CD4-positive, alpha-beta memory T cell (primary cell): ENCODE data around the gene ARL5B. TPM values are rescaled to one million over a fixed set of nuclear protein-coding genes. Genes with fewer than 3 reads are reported as not detected.
"Not testable (repeated sequence)": the region's sequence is repeated elsewhere in the genome, so short reads cannot be mapped to it uniquely, and the experiment has no call there.

Experiments used
- CTCF ChIA-PET: fragments of 350-600 bp; sonication (Branson Sonifier 250); formaldehyde crosslinking; loops from one replicate; lab custom pipeline; 2021; ENCODE audit warnings: inconsistent platforms; ENCODE audit not compliant: partially characterized antibody; lab: Charles Lee
- POLR2A ChIA-PET: fragments of 350-600 bp; sonication (Branson Sonifier 250); formaldehyde crosslinking; loops from one replicate; lab custom pipeline; 2021; ENCODE audit not compliant: partially characterized antibody; lab: Charles Lee
- DNase-seq, 5 donors: peaks; one replicate each; pipeline versions ENCODE4 v3.0.0 to v3.0.0-alpha.2; 2020 to 2022; ENCODE audit warnings: mixed read lengths in 1 of 5
- H3K27ac ChIP-seq: one replicate; pipeline ENCODE4 v1.7.0; 2013; ENCODE audit warnings: low read depth, low read length
- H3K27me3 ChIP-seq: 2 replicates; pipeline ENCODE4 v1.7.0; 2013; ENCODE audit warnings: mild to moderate bottlenecking, low read length, moderate library complexity; ENCODE audit not compliant: insufficient read depth
- H3K36me3 ChIP-seq: 2 replicates; pipeline ENCODE4 v1.7.0; 2013; ENCODE audit warnings: mild to moderate bottlenecking, low read length, moderate library complexity; ENCODE audit not compliant: insufficient read depth
- H3K4me1 ChIP-seq: 2 replicates; pipeline ENCODE4 v1.7.0; 2013; ENCODE audit warnings: mild to moderate bottlenecking, low read length, moderate library complexity; ENCODE audit not compliant: insufficient read depth
- H3K4me3 ChIP-seq, 2 donors: one replicate each; pipeline ENCODE4 v1.7.0; 2013; ENCODE audit warnings: low read length in 2 of 2, mild to moderate bottlenecking in 1 of 2
- H3K9me3 ChIP-seq, 2 donors: one replicate each; pipeline ENCODE4 v1.7.0; 2013; ENCODE audit warnings: low read length in 2 of 2, control low read depth in 1 of 2; ENCODE audit not compliant: control insufficient read depth in 1 of 2
- H3K27ac Mint-ChIP-seq, 7 donors: one replicate each; pipeline ENCODE4 v1.8.0; 2020 to 2021; ENCODE audit warnings: mixed read lengths in 7 of 7, mild to moderate bottlenecking in 6 of 7, inconsistent platforms in 3 of 7, moderate library complexity in 3 of 7
- H3K27me3 Mint-ChIP-seq, 2 donors: one replicate each; pipeline ENCODE4 v1.8.0; 2020 to 2021; ENCODE audit warnings: mixed read lengths in 2 of 2
- H3K36me3 Mint-ChIP-seq, 2 donors: one replicate each; pipeline ENCODE4 v1.8.0; 2020 to 2021; ENCODE audit warnings: mixed read lengths in 2 of 2, inconsistent platforms in 1 of 2, mild to moderate bottlenecking in 1 of 2
- H3K4me1 Mint-ChIP-seq, 4 donors: one replicate each; pipeline ENCODE4 v1.8.0; 2020 to 2021; ENCODE audit warnings: mixed read lengths in 4 of 4, mild to moderate bottlenecking in 1 of 4
- H3K4me3 Mint-ChIP-seq, 8 donors: one replicate each; pipeline ENCODE4 v1.8.0; 2020 to 2021; ENCODE audit warnings: mixed read lengths in 8 of 8, mild to moderate bottlenecking in 7 of 8, moderate library complexity in 6 of 8, inconsistent platforms in 3 of 8
- H3K9me3 Mint-ChIP-seq, 8 donors: one replicate each; pipeline ENCODE4 v1.8.0; 2020 to 2021; ENCODE audit warnings: mixed read lengths in 8 of 8, mild to moderate bottlenecking in 5 of 8, inconsistent platforms in 3 of 8, moderate library complexity in 1 of 8
- intact Hi-C: fragments of 100-400 bp; cut with micrococcal nuclease; formaldehyde crosslinking; loops from one replicate; pipeline ENCODE4 v1.15.1; 2023
- polyA plus RNA-seq, 2 donors: library from polyadenylated mRNA; unstranded; fragments of 300-500 nt; fragmentation: Illumina TruSeq; gene quantifications; one replicate each; pipeline ENCODE4 v1.2.3, GENCODE V29; 2021
- total RNA-seq, 2 experiments: library from RNA; stranded (reverse); gene quantifications; one replicate each; pipeline ENCODE4 v1.2.3, GENCODE V29; 2021

ARL5B gene
- total and polyA plus RNA-seq, 4 experiments from 2014 or later = 1.1 to 14.1 (median 7.3) TPM

- H3K4me1 Mint-ChIP-seq = peaks cover 3 to 21% (median 7%) of the 10 kb centered on the region in 4 donors
- H3K27ac ChIP-seq, CTCF ChIA-PET, H3K36me3 ChIP-seq, DNase-seq, H3K9me3 ChIP-seq, H3K4me3 ChIP-seq, POLR2A ChIA-PET, H3K27me3 Mint-ChIP-seq, H3K4me3 Mint-ChIP-seq, H3K27me3 ChIP-seq, H3K4me1 ChIP-seq, intact Hi-C loops, H3K9me3 Mint-ChIP-seq: not testable (repeated sequence)
- H3K27ac Mint-ChIP-seq = peak overlapping the region in 1 of 7 donors; percentile 8
- peaks cover 35 to 36% of the 10 kb centered on the region in 2 donors for H3K36me3 Mint-ChIP-seq
Measured at GRCh38 chr10:18623671-18624070, 35.6 kb upstream of the ARL5B start.

GRCh38 chr10:18625886-18626285, 33.3 kb upstream of the ARL5B start:
- ChIA-PET POLR2A (interaction anchor here (1.6 kb wide), 1 partner anchor 34 kb away, joined by 5 read pairs; the partner anchor contains the start of gene ARL5B), CTCF (interaction anchor here (1.1 kb wide), 1 partner anchor 14 kb away, joined by 3 read pairs; no protein-coding TSS in a partner anchor)

GRCh38 chr10:18627452-18628018, 31.7 kb upstream of the ARL5B start:
- Histone ChIP-seq H3K27ac (peak overlapping the region; percentile 49), H3K4me3 (peak overlapping the region in 1 of 2 donors; percentile 52)
- Mint-ChIP-seq H3K36me3 (peaks cover 9 to 12% of the 10 kb centered on the region in 2 donors), H3K27ac (peak overlapping the region; percentile 70 to 92 (median 91)), H3K4me1 (peaks cover 3 to 24% (median 7%) of the 10 kb centered on the region in 4 donors), H3K4me3 (peak overlapping the region; percentile 78 to 92 (median 88))
- not testable (repeated sequence) for H3K9me3 ChIP-seq, H3K27me3 Mint-ChIP-seq, H3K27me3 ChIP-seq, H3K9me3 Mint-ChIP-seq, H3K4me1 ChIP-seq, H3K36me3 ChIP-seq
- CTCF ChIA-PET = interaction anchor here (1.4 kb wide), 1 partner anchor 22 kb away, joined by 3 read pairs; no protein-coding TSS in a partner anchor
- POLR2A ChIA-PET = interaction anchor here (1.2 to 1.4 kb wide), 2 partner anchors 22 to 32 kb away, joined by 5 to 8 read pairs; partner anchors contain the start of gene ARL5B
- peak; percentile 68 to 83 (median 73) for DNase-seq
- intact Hi-C loops = loop anchor here (1.0 kb wide), 1 partner anchor 32 kb away; the partner anchor contains the start of gene ARL5B

More at GRCh38 chr10:18625886-18626285, 33.3 kb upstream of the ARL5B start:
- Mint-ChIP-seq H3K36me3 (peaks cover 20 to 25% of the 10 kb centered on the region in 2 donors), H3K4me1 (peaks cover 3 to 24% (median 7%) of the 10 kb centered on the region in 4 donors), H3K27ac (peak overlapping the region in 2 of 7 donors; percentile 23 to 25), H3K4me3 (peak overlapping the region in 3 of 8 donors; percentile 32 to 57 (median 55)), H3K9me3 (no peaks in the 10 kb centered on the region), H3K27me3 (no peaks in the 10 kb centered on the region)
- intact Hi-C loops = no loop called here
- H3K27me3 ChIP-seq = no peaks in the 10 kb centered on the region
- H3K27ac ChIP-seq = no peak overlapping the region
- H3K4me1 ChIP-seq = no peaks in the 10 kb centered on the region
- H3K36me3 ChIP-seq = no peaks in the 10 kb centered on the region
- no peaks in the 10 kb centered on the region for H3K9me3 ChIP-seq
- H3K4me3 ChIP-seq = no peak overlapping the region
- DNase-seq = no peak

GRCh38 chr10:18632500-18632899, 26.7 kb upstream of the ARL5B start:
- intact Hi-C loops, H3K27me3 ChIP-seq, POLR2A ChIA-PET, H3K4me1 Mint-ChIP-seq, H3K4me3 Mint-ChIP-seq, H3K4me1 ChIP-seq, H3K9me3 Mint-ChIP-seq, DNase-seq, H3K36me3 ChIP-seq, H3K9me3 ChIP-seq, H3K27ac ChIP-seq, H3K27me3 Mint-ChIP-seq, CTCF ChIA-PET, H3K4me3 ChIP-seq: not testable (repeated sequence)
- peak overlapping the region in 1 of 7 donors; percentile 66 for H3K27ac Mint-ChIP-seq
- H3K36me3 Mint-ChIP-seq = peaks cover 18 to 24% of the 10 kb centered on the region in 2 donors

- H3K9me3 ChIP-seq = no peaks in the 10 kb centered on the region
- H3K36me3 ChIP-seq = no peaks in the 10 kb centered on the region
- H3K4me1 ChIP-seq = no peaks in the 10 kb centered on the region
- Mint-ChIP-seq H3K36me3 (peaks cover 27% of the 10 kb centered on the region in 2 donors), H3K27me3 (no peaks in the 10 kb centered on the region), H3K27ac (no peak overlapping the region), H3K4me1 (peaks cover 0 to 2% (median 0%) of the 10 kb centered on the region in 4 donors), H3K4me3 (no peak overlapping the region), H3K9me3 (peaks cover 0 to 4% (median 0%) of the 10 kb centered on the region in 8 donors)
- no peak for DNase-seq
- H3K27ac ChIP-seq = no peak overlapping the region
- no peak overlapping the region for H3K4me3 ChIP-seq
- ChIA-PET CTCF (no interaction called here), POLR2A (no interaction called here)
- intact Hi-C loops = no loop called here
- no peaks in the 10 kb centered on the region for H3K27me3 ChIP-seq
Measured at GRCh38 chr10:18635995-18636394, 23.2 kb upstream of the ARL5B start.

- H3K4me1 Mint-ChIP-seq, H3K27me3 Mint-ChIP-seq, H3K27me3 ChIP-seq, H3K4me1 ChIP-seq, H3K27ac ChIP-seq, DNase-seq, POLR2A ChIA-PET, H3K9me3 ChIP-seq, intact Hi-C loops, H3K27ac Mint-ChIP-seq, H3K9me3 Mint-ChIP-seq, H3K36me3 ChIP-seq, H3K4me3 Mint-ChIP-seq, H3K4me3 ChIP-seq: not testable (repeated sequence)
- peaks cover 27 to 34% of the 10 kb centered on the region in 2 donors for H3K36me3 Mint-ChIP-seq
- CTCF ChIA-PET = interaction anchor here (2.4 kb wide), 1 partner anchor 11 kb away, joined by 6 read pairs; no protein-coding TSS in a partner anchor
Measured at GRCh38 chr10:18637400-18637799, 21.8 kb upstream of the ARL5B start.

GRCh38 chr10:18639719-18640118, 19.5 kb upstream of the ARL5B start:
- H3K4me3 Mint-ChIP-seq = not testable (repeated sequence)
- H3K36me3 Mint-ChIP-seq = peaks cover 26 to 38% of the 10 kb centered on the region in 2 donors

More at GRCh38 chr10:18639719-18640118, 19.5 kb upstream of the ARL5B start:
- H3K36me3 ChIP-seq, H3K4me1 ChIP-seq, H3K9me3 Mint-ChIP-seq, DNase-seq, H3K27me3 Mint-ChIP-seq, POLR2A ChIA-PET, H3K4me3 ChIP-seq, H3K27ac Mint-ChIP-seq, intact Hi-C loops, H3K27me3 ChIP-seq, H3K27ac ChIP-seq, H3K4me1 Mint-ChIP-seq, H3K9me3 ChIP-seq: not testable (repeated sequence)
- CTCF ChIA-PET = interaction anchor here (0.8 kb wide), 1 partner anchor 14 kb away, joined by 3 read pairs; no protein-coding TSS in a partner anchor
